22Rv1 (cell line): ENCODE measurements around the gene GRM4.

ENCODE experiments used
- H3K27ac ChIP-seq: fragments of 450-650 bp; 2 replicates; pipeline ENCODE4 v1.5.1; 2017
- CTCF ChIP-seq: fragments of 450-650 bp; IDR thresholded peaks from 2 replicates; pipeline ENCODE4 v1.5.1; 2017; ENCODE audit warnings: mild to moderate bottlenecking
- ZFX ChIP-seq: fragments of 450-650 bp; IDR thresholded peaks from 2 replicates; pipeline ENCODE4 v1.6.1; 2017; ENCODE audit warnings: antibody characterized with exemption, borderline replicate concordance

Gene GRM4

GRCh38 chr6:33995309-33996119, 150.4 kb downstream of the GRM4 start:
- H3K27ac ChIP-seq: no peak overlapping the region
- TF ChIP-seq CTCF (no peak), ZFX (no peak)

- TF ChIP-seq ZFX (no peak), CTCF (no peak)
- H3K27ac ChIP-seq: no peak overlapping the region
Measured at GRCh38 chr6:33994472-33995308, 151.2 kb downstream of the GRM4 start.

GRCh38 chr6:33993653-33994471, 152.0 kb downstream of the GRM4 start:
- TF ChIP-seq CTCF (no peak), ZFX (no peak)
- H3K27ac ChIP-seq: no peak overlapping the region

- H3K27ac ChIP-seq: no peak overlapping the region
- TF ChIP-seq CTCF (no peak), ZFX (no peak)
Measured at GRCh38 chr6:33993091-33993490, 152.8 kb downstream of the GRM4 start.

- no peak overlapping the region for H3K27ac ChIP-seq
- TF ChIP-seq CTCF (no peak), ZFX (no peak)
Measured at GRCh38 chr6:33992191-33992590, 153.7 kb downstream of the GRM4 start.

GRCh38 chr6:33991610-33992009, 154.3 kb downstream of the GRM4 start:
- no peak for TF ChIP-seq CTCF
- TF ChIP-seq ZFX: no peak
- no peak overlapping the region for H3K27ac ChIP-seq
